ENCODE results near the gene KRTAP5-1. TPM values are rescaled to one million over a fixed set of nuclear protein-coding genes. Genes with fewer than 3 reads are reported as not detected.
"Not testable (repeated sequence)": the region's sequence is repeated elsewhere in the genome, so short reads cannot be mapped to it uniquely, and the experiment has no call there.

The KRTAP5-1 gene
- polyA plus RNA-seq, 2 donors, result not detected

- Histone ChIP-seq H3K27ac (ENCODE audit: low read depth in 2 of 2, low read length in 1 of 2) (no peak overlapping the region), H3K4me3 (ENCODE audit: low read depth in 1 of 2, low read length in 2 of 2) (no peak overlapping the region), H3K4me1 (ENCODE audit: control insufficient read depth in 2 of 2, insufficient read depth in 2 of 2, low read length in 1 of 2) (no peaks in the 10 kb centered on the region), H3K36me3 (ENCODE audit: control insufficient read depth in 2 of 2, insufficient read depth in 2 of 2, low read length in 1 of 2) (no peaks in the 10 kb centered on the region), H3K27me3 (ENCODE audit: control insufficient read depth in 1 of 2, insufficient read depth in 2 of 2, low read length in 2 of 2) (peaks cover 0 to 3% of the 10 kb centered on the region in 2 donors), H3K9me3 (ENCODE audit: control insufficient read depth in 2 of 2, insufficient read depth in 1 of 2, low read depth in 1 of 2, low read length in 1 of 2) (no peaks in the 10 kb centered on the region)
- 55 to 64% methylated on average over 9 of the region's 9 CpGs for WGBS, 2 donors
Observed at GRCh38 chr11:1592628-1593027, 7.5 kb upstream of the KRTAP5-1 start.

DNA sequence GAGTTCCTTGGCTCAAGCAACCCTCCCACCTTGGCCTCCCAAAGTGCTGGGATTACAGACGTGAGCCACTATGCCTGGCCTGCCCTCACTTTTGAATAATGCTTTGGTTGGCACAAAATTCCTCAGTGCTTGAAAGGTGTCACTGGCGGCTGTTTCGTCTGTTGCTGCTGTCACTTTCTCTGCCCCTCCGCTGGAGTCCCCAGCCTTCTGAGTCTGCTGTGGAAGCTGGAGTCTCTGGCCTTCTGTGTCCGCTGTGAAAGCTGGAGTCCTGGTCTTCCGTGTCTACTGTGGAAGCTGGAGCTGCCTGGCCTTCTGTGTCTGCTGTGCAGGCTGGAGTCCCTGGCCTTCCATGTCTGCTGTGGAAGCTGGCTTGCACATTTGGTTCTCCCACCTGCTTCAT, 4.9 kb upstream of the KRTAP5-1 start:
- 91 to 92% methylated on average over 6 of the region's 6 CpGs for WGBS, 2 donors
- no peak overlapping the region for H3K27ac ChIP-seq (ENCODE audit: low read depth in 2 of 2, low read length in 1 of 2)

GRCh38 chr11:1589191-1589963, 4.3 kb upstream of the KRTAP5-1 start:
- not testable (repeated sequence) for H3K27me3 ChIP-seq (ENCODE audit: control insufficient read depth in 1 of 2, insufficient read depth in 2 of 2, low read length in 2 of 2); H3K27ac ChIP-seq (ENCODE audit: low read depth in 2 of 2, low read length in 1 of 2)

More for the DNA sequence above, 4.9 kb upstream of the KRTAP5-1 start:
- peaks cover 0 to 3% of the 10 kb centered on the region in 2 donors for H3K27me3 ChIP-seq (ENCODE audit: control insufficient read depth in 1 of 2, insufficient read depth in 2 of 2, low read length in 2 of 2)
- H3K9me3 ChIP-seq (ENCODE audit: control insufficient read depth in 2 of 2, insufficient read depth in 1 of 2, low read depth in 1 of 2, low read length in 1 of 2), result no peaks in the 10 kb centered on the region
- H3K4me3 ChIP-seq (ENCODE audit: low read depth in 1 of 2, low read length in 2 of 2), result no peak overlapping the region
- H3K36me3 ChIP-seq (ENCODE audit: control insufficient read depth in 2 of 2, insufficient read depth in 2 of 2, low read length in 1 of 2), result no peaks in the 10 kb centered on the region
- H3K4me1 ChIP-seq (ENCODE audit: control insufficient read depth in 2 of 2, insufficient read depth in 2 of 2, low read length in 1 of 2), result no peaks in the 10 kb centered on the region

GRCh38 chr11:1586699-1587098, 1.6 kb upstream of the KRTAP5-1 start:
- Histone ChIP-seq H3K9me3 (ENCODE audit: control insufficient read depth in 2 of 2, insufficient read depth in 1 of 2, low read depth in 1 of 2, low read length in 1 of 2) (no peaks in the 10 kb centered on the region), H3K36me3 (ENCODE audit: control insufficient read depth in 2 of 2, insufficient read depth in 2 of 2, low read length in 1 of 2) (no peaks in the 10 kb centered on the region), H3K4me1 (ENCODE audit: control insufficient read depth in 2 of 2, insufficient read depth in 2 of 2, low read length in 1 of 2) (no peaks in the 10 kb centered on the region), H3K27me3 (ENCODE audit: control insufficient read depth in 1 of 2, insufficient read depth in 2 of 2, low read length in 2 of 2) (peaks cover 0 to 3% of the 10 kb centered on the region in 2 donors), H3K4me3 (ENCODE audit: low read depth in 1 of 2, low read length in 2 of 2) (no peak overlapping the region), H3K27ac (ENCODE audit: low read depth in 2 of 2, low read length in 1 of 2) (no peak overlapping the region)
- 72 to 78% methylated on average over 2 of the region's 2 CpGs for WGBS, 2 donors

More at GRCh38 chr11:1589191-1589963, 4.3 kb upstream of the KRTAP5-1 start:
- WGBS, 2 donors, result 19 to 28% methylated on average over 8 of the region's 10 CpGs
- H3K36me3 ChIP-seq (ENCODE audit: control insufficient read depth in 2 of 2, insufficient read depth in 2 of 2, low read length in 1 of 2); H3K4me3 ChIP-seq (ENCODE audit: low read depth in 1 of 2, low read length in 2 of 2); H3K9me3 ChIP-seq (ENCODE audit: control insufficient read depth in 2 of 2, insufficient read depth in 1 of 2, low read depth in 1 of 2, low read length in 1 of 2); H3K4me1 ChIP-seq (ENCODE audit: control insufficient read depth in 2 of 2, insufficient read depth in 2 of 2, low read length in 1 of 2): not testable (repeated sequence)

DNA sequence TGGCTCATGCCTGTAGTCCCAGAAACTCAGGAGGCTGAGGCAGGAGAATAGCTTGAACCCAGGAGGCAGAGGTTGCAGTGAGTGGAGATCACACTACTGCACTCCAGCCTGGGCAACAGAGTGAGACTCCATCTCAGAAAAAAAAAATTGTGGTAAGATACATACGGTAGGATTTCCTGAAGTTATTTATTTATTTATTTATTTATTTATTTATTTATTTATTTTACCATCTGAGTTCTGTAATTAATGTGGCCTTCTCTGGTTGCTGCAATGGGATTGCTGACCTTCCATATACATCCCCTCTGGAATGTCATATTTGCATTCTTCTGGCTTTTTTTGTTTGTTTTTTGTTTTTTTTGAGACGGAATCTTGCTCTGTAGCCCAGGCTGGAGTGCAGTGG, 2.2 kb downstream of the KRTAP5-1 start:
- WGBS, 2 donors, result 71 to 82% methylated on average over 2 of the region's 2 CpGs
- not testable (repeated sequence) for H3K36me3 ChIP-seq (ENCODE audit: control insufficient read depth in 2 of 2, insufficient read depth in 2 of 2, low read length in 1 of 2); H3K27ac ChIP-seq (ENCODE audit: low read depth in 2 of 2, low read length in 1 of 2); H3K4me3 ChIP-seq (ENCODE audit: low read depth in 1 of 2, low read length in 2 of 2); H3K27me3 ChIP-seq (ENCODE audit: control insufficient read depth in 1 of 2, insufficient read depth in 2 of 2, low read length in 2 of 2); H3K4me1 ChIP-seq (ENCODE audit: control insufficient read depth in 2 of 2, insufficient read depth in 2 of 2, low read length in 1 of 2); H3K9me3 ChIP-seq (ENCODE audit: control insufficient read depth in 2 of 2, insufficient read depth in 1 of 2, low read depth in 1 of 2, low read length in 1 of 2)

- Histone ChIP-seq H3K4me3 (ENCODE audit: low read depth in 1 of 2, low read length in 2 of 2) (no peak overlapping the region), H3K9me3 (ENCODE audit: control insufficient read depth in 2 of 2, insufficient read depth in 1 of 2, low read depth in 1 of 2, low read length in 1 of 2) (peaks cover 4 to 7% of the 10 kb centered on the region in 2 donors), H3K4me1 (ENCODE audit: control insufficient read depth in 2 of 2, insufficient read depth in 2 of 2, low read length in 1 of 2) (no peaks in the 10 kb centered on the region), H3K27me3 (ENCODE audit: control insufficient read depth in 1 of 2, insufficient read depth in 2 of 2, low read length in 2 of 2) (no peaks in the 10 kb centered on the region), H3K27ac (ENCODE audit: low read depth in 2 of 2, low read length in 1 of 2) (no peak overlapping the region), H3K36me3 (ENCODE audit: control insufficient read depth in 2 of 2, insufficient read depth in 2 of 2, low read length in 1 of 2) (no peaks in the 10 kb centered on the region)
- 83 to 84% methylated on average over 9 of the region's 9 CpGs for WGBS, 2 donors
Observed at GRCh38 chr11:1581976-1582375, 3.1 kb downstream of the KRTAP5-1 start.

GRCh38 chr11:1576825-1577224, 8.3 kb downstream of the KRTAP5-1 start:
- no peaks in the 10 kb centered on the region for H3K36me3 ChIP-seq (ENCODE audit: control insufficient read depth in 2 of 2, insufficient read depth in 2 of 2, low read length in 1 of 2)
- 73 to 84% methylated on average over 6 of the region's 6 CpGs for WGBS, 2 donors
- H3K4me3 ChIP-seq (ENCODE audit: low read depth in 1 of 2, low read length in 2 of 2), result no peak overlapping the region
- H3K9me3 ChIP-seq (ENCODE audit: control insufficient read depth in 2 of 2, insufficient read depth in 1 of 2, low read depth in 1 of 2, low read length in 1 of 2), result peaks cover 4 to 7% of the 10 kb centered on the region in 2 donors
- peaks cover 4% of the 10 kb centered on the region in 2 donors for H3K4me1 ChIP-seq (ENCODE audit: control insufficient read depth in 2 of 2, insufficient read depth in 2 of 2, low read length in 1 of 2)
- H3K27ac ChIP-seq (ENCODE audit: low read depth in 2 of 2, low read length in 1 of 2), result no peak overlapping the region
- H3K27me3 ChIP-seq (ENCODE audit: control insufficient read depth in 1 of 2, insufficient read depth in 2 of 2, low read length in 2 of 2), result peaks cover 0 to 2% of the 10 kb centered on the region in 2 donors

DNA sequence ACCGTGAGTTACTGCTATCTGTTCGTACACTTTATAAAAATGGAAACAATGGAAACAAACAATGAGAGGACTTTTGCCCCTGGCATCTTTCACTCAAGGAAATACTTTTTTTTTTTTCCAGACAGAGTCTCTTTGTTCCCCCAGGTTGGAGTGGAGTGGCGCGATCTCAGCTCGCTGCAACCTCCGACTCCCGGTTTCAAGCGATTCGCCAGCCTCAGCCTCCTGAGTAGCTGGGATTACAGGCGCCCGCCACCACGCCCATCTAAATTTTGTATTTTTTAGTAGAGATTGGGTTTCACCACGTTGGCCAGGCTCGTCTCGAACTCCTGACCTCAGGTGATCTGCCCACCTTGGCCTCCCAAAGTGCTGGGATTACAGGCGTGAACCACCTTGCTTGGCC, 9.3 kb downstream of the KRTAP5-1 start:
- H3K4me1 ChIP-seq (ENCODE audit: control insufficient read depth in 2 of 2, insufficient read depth in 2 of 2, low read length in 1 of 2); H3K4me3 ChIP-seq (ENCODE audit: low read depth in 1 of 2, low read length in 2 of 2); H3K27ac ChIP-seq (ENCODE audit: low read depth in 2 of 2, low read length in 1 of 2); H3K27me3 ChIP-seq (ENCODE audit: control insufficient read depth in 1 of 2, insufficient read depth in 2 of 2, low read length in 2 of 2); H3K9me3 ChIP-seq (ENCODE audit: control insufficient read depth in 2 of 2, insufficient read depth in 1 of 2, low read depth in 1 of 2, low read length in 1 of 2); H3K36me3 ChIP-seq (ENCODE audit: control insufficient read depth in 2 of 2, insufficient read depth in 2 of 2, low read length in 1 of 2): not testable (repeated sequence)
- WGBS, 2 donors, result 77 to 80% methylated on average over 16 of the region's 16 CpGs

DNA sequence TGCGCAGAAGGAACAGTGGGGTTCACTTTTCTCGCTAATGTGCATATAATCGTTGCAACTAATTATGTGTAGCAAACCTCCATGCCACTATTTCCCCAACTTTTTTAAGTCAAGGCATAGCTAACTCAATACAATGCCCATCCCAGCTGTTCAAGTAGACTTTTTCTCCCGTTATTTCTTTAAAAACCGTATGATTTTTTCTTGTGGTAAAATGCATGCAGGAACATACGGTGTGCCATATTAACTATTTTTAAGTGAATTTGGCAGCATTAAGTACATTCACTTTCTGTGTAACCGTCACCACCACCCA, 10.2 kb downstream of the KRTAP5-1 start:
- Histone ChIP-seq H3K9me3 (ENCODE audit: control insufficient read depth in 2 of 2, insufficient read depth in 1 of 2, low read depth in 1 of 2, low read length in 1 of 2) (peaks cover 4 to 7% of the 10 kb centered on the region in 2 donors), H3K27ac (ENCODE audit: low read depth in 2 of 2, low read length in 1 of 2) (no peak overlapping the region), H3K4me1 (ENCODE audit: control insufficient read depth in 2 of 2, insufficient read depth in 2 of 2, low read length in 1 of 2) (peaks cover 6 to 7% of the 10 kb centered on the region in 2 donors), H3K36me3 (ENCODE audit: control insufficient read depth in 2 of 2, insufficient read depth in 2 of 2, low read length in 1 of 2) (no peaks in the 10 kb centered on the region), H3K4me3 (ENCODE audit: low read depth in 1 of 2, low read length in 2 of 2) (no peak overlapping the region), H3K27me3 (ENCODE audit: control insufficient read depth in 1 of 2, insufficient read depth in 2 of 2, low read length in 2 of 2) (peaks cover 0 to 2% of the 10 kb centered on the region in 2 donors)
- WGBS, 2 donors, result 13% methylated on average over 7 of the region's 7 CpGs

DNA sequence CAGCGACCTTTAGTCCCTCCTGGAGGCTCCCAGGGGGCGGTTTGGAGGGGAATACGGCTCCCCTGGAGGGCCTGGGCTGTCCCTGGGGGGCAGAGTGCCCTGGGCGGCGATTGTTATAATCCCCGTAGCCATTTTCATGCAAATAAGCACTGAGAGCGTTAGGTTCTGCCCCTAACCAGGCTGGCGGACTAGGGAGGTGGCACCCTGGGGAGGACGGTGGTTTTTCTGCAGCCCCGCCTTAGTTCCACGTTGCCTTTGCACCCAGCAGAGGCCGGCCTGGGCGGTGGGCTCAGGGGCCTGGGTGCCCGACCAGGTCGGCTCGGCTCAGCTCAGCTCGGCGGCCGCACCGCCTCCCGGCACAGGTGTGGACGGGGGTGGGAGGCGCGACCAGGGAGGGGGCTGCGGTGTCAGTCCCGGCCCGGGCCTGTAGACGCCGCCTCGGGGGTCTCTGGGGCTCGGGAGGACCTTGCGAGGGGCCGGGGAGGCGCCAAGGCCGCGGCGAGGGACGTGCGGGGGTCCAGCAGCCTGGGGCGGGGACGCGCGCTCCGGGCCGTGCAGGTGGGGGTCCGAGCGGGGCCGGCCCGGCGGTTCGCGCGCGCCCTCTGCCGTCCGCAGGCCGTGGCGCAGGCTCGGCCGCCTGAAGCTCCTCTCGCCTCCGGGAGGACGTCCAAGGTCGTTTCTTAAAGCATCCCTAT, 10.7 kb downstream of the KRTAP5-1 start:
- Histone ChIP-seq H3K4me3 (ENCODE audit: low read depth in 1 of 2, low read length in 2 of 2) (peak overlapping the region; percentile 21 to 32), H3K4me1 (ENCODE audit: control insufficient read depth in 2 of 2, insufficient read depth in 2 of 2, low read length in 1 of 2) (peaks cover 6 to 7% of the 10 kb centered on the region in 2 donors), H3K9me3 (ENCODE audit: control insufficient read depth in 2 of 2, insufficient read depth in 1 of 2, low read depth in 1 of 2, low read length in 1 of 2) (peaks cover 4 to 7% of the 10 kb centered on the region in 2 donors), H3K36me3 (ENCODE audit: control insufficient read depth in 2 of 2, insufficient read depth in 2 of 2, low read length in 1 of 2) (no peaks in the 10 kb centered on the region), H3K27me3 (ENCODE audit: control insufficient read depth in 1 of 2, insufficient read depth in 2 of 2, low read length in 2 of 2) (peaks cover 0 to 2% of the 10 kb centered on the region in 2 donors), H3K27ac (ENCODE audit: low read depth in 2 of 2, low read length in 1 of 2) (peak overlapping the region; percentile 4 to 46)
- 1% methylated on average over 53 to 64 of the region's 64 CpGs for WGBS, 2 donors
